Measurements from ENCODE around the gene HPCAL4.
A peak's percentile ranks its signal among the peaks of the same experiment; 100 is the strongest.

Gene HPCAL4

GRCh38 chr1:39691383-39692151 is at the start of gene HPCAL4:
TSS of gene HPCAL4 (minus strand) at chr1:39691433. CDS start at chr1:39684603, 6,830 bp downstream.
- peak; percentile 73 for DNase-seq (ENCODE audit: low spot score)

- DNase-seq (ENCODE audit: low spot score) = peak; percentile 81
Observed at GRCh38 chr1:39738622-39739366, 47.6 kb upstream of the HPCAL4 start, which contains the start of gene PPIE. TSS of gene PPIE (plus strand) at chr1:39738882. CDS start at chr1:39738901, 19 bp downstream.

- no peak for DNase-seq (ENCODE audit: low spot score)
Observed at GRCh38 chr1:39737546-39738169, 46.4 kb upstream of the HPCAL4 start.

DNA sequence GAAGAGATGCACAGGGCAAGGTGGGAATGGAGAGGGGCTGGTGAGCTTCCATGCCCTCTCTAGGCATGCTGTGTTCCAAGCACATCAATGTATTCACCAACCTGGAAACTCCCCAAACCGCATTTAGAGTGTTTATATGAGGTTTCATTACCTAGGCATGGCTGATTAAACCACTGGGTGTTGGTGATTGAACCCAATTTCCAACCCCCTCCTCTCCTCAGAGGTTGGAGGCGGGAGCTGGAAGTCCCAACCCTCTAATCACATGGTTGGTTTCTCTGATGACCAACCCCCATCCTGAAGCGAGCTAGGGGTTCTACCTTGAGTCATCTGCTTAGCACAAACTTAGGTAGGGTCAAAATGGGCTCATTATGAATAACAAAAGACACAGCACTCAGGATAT is 44.5 kb upstream of the HPCAL4 start:
- no peak for DNase-seq (ENCODE audit: low spot score)

GRCh38 chr1:39733161-39733560 is 41.9 kb upstream of the HPCAL4 start:
- DNase-seq (ENCODE audit: low spot score) = no peak

DNA sequence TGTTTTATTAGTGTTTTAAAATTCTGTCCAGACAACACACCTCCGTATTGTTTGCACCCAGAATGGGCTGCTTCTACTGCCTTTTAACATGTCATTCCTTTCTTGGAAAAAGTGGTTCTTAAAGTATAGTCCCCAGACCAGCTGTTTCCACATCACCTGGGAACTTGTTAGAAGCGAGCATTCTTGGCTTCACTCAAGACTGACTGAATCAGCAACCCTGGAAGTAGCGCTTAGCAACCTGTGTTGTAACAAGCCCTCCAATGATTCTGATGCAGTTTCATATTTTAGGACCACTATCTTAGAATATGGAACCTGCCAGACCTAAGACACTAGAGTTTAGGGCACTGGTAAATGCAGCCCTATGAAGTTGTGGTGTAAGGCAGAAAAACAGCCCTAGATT is 41.5 kb upstream of the HPCAL4 start:
- no peak for DNase-seq (ENCODE audit: low spot score)

GRCh38 chr1:39729842-39730241 is 38.6 kb upstream of the HPCAL4 start:
- DNase-seq (ENCODE audit: low spot score) = no peak

DNA sequence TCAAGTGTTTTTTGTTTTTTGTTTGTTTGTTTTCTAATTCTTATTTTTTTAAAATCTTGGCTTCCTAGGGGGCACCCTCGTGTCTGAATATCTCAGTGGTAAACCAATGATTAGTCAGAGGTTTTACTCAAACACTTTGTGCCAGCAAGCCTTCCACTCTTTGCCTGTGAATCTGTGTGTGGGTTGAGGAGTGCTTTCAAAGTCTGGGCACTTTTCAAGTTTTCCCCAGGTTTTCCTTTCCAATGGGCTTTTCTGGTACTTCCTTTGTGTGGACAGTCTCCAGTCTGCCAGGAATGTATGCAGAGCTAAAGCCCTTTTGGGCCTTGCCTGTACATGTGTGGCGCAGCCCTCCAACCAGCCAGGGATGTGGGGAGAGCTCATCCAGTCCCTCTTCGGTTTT is 37.8 kb upstream of the HPCAL4 start:
- no peak for DNase-seq (ENCODE audit: low spot score)

DNA sequence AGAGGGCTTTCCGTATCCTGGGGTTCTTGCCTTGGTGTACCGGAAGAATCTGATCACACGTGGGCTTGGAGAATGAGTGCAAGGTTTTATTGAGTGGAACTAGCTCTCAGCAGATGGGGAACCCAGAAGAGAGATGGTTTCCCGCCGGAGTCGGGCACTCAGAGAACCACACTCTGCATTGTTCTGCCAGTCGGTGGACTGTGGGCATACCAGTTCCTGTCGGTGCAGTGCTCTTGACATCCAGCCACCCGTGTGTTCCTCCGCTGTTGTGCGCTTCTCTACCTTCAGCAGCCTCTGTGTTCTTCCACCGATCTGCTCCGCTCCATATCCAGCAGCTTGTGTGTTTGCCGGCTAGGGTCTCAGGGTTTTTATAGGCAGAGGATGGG is 36.7 kb upstream of the HPCAL4 start:
- no peak for DNase-seq (ENCODE audit: low spot score)

GRCh38 chr1:39727221-39727931 is 36.1 kb upstream of the HPCAL4 start:
- DNase-seq (ENCODE audit: low spot score) = no peak

GRCh38 chr1:39726600-39726999 is 35.4 kb upstream of the HPCAL4 start:
- DNase-seq (ENCODE audit: low spot score) = no peak

- no peak for DNase-seq (ENCODE audit: low spot score)
Observed at GRCh38 chr1:39722495-39722894, 31.3 kb upstream of the HPCAL4 start.

GRCh38 chr1:39721664-39722063 is 30.4 kb upstream of the HPCAL4 start:
- DNase-seq (ENCODE audit: low spot score) = no peak

DNA sequence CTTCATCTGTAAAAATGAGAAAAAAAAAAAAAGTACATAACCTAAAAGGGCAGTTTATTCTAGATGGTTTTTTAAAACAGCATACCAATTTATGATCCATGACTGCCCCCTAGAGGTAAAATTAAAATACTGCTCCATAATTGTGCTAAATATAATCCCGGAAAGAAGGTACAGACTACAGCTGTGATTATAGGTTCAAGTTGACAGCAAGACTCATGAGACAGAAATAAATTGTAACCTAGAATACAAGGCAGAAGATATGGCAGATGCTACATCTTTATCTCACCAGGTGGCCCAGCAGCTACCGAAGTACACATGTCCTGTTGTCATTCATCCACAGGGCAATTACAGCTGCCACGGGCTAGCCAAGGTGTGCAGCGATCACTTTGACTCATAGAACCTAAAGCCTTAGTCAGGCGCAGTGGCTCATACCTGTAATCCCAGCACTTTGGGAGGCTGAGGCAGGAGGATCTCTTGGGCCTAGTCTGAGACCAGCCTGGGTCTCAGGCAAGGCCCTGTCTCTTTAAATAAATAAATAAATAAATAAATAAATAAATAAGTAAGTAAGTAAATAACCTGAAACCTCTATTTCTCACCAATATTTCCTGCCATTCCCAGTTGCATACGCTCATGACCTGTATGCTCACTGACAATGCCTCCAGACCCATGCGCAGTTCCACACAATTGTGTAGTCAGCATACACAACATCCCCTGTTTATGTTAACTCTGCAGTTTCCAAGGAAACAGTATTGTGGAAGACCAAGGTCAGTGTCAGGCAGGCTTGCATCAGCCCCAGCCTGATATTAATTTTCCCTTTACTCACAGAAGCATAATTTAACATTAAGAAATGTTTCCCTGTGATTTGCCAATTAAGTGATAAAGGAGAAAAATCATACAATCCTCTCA is 29.1 kb upstream of the HPCAL4 start:
- DNase-seq (ENCODE audit: low spot score) = peak; percentile 54

DNA sequence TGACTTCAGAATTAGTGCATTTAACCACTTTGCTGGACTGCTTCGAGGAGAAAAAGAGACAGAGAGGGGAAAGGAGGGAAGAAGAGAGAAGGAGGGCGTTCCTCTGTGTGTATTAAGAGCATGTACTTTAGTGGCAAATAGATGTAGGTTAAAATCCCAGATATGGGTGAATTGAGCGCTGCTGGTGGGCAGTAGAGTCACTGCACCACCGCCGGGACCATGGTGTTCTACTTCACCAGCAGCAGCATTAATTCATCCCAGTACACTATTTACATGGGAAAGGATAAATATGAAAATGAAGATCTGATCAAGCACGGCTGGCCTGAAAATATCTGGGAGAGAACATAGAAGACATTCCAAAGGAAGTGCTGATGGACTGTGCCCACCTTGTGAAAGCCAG is 26.6 kb upstream of the HPCAL4 start:
- DNase-seq (ENCODE audit: low spot score) = no peak

GRCh38 chr1:39713557-39713956 is 22.3 kb upstream of the HPCAL4 start:
- DNase-seq (ENCODE audit: low spot score) = no peak

GRCh38 chr1:39711966-39712340 is 20.7 kb upstream of the HPCAL4 start:
- no peak for DNase-seq (ENCODE audit: low spot score)

GRCh38 chr1:39711104-39711965 is 20.1 kb upstream of the HPCAL4 start:
- no peak for DNase-seq (ENCODE audit: low spot score)

DNA sequence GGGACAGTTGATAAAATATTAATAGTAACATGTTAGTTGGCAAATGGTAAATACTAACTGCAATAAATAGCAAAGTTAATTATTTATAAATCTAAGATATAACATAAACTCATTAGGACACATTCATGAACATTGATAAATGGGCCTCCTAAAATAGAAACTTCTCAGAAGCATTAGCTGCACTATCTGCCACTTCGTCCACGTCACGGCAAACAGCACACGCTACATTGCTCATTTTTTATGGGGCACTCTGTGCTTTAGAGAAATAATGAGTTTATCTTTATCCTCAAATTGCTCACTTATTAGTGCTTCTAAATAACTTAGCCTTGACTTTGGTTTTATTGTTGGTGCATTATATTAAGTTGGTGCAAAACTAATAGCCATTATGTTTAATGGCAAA is 16.3 kb upstream of the HPCAL4 start:
- no peak for DNase-seq (ENCODE audit: low spot score)

DNA sequence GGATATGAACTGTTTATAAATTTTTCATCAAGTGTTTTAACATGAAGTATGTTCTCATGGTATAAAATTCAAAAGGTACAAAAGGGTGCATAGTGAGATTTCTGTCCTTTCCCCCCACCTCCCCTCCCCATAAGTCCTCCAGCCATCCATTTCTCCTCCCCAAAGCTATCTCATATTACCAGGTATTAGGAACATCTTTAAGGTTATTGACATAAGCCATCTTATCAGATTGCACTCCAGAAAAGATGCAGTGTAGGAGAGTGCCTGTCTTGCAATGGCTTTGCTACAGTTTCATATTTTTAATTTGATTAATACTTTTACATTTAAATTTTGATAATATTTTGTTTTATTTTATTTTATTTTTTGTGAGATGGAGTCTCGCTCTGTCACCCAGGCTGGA is 13.5 kb upstream of the HPCAL4 start:
- no peak for DNase-seq (ENCODE audit: low spot score)

Data from COLO829 (cell line).